Heart left ventricle (tissue), 16 donors: ENCODE results near the gene PNMT. TPM values are rescaled to one million over a fixed set of nuclear protein-coding genes. Genes with fewer than 3 reads are reported as not detected.

Source experiments
- ATAC-seq, 4 donors: fragments of 200-7000 bp; cut with Tn5 transposase; one replicate each; pipeline ENCODE4 v1.9.1; 2020 to 2022; ENCODE audit warnings: moderate library complexity in 4 of 4, mild to moderate bottlenecking in 3 of 4, moderate number of reproducible peaks in 1 of 4
- DNase-seq, 5 donors: peaks; one replicate each; pipeline ENCODE4 v3.0.0-alpha.2; 2020
- H3K27ac ChIP-seq, 12 donors: fragments of 200-600 bp; sonication (generic) in 4 of 12; one replicate each; pipeline versions ENCODE4 v1.5.0 to v1.8.0; 2016 to 2022; ENCODE audit warnings: mild to moderate bottlenecking in 2 of 12
- H3K27me3 ChIP-seq, 9 donors: fragments of 200-600 bp; sonication (generic) in 2 of 9; one replicate each; pipeline versions ENCODE4 v1.5.1 to v1.8.0; 2016 to 2022; ENCODE audit warnings: mild to moderate bottlenecking in 3 of 9
- H3K36me3 ChIP-seq, 9 donors: fragments of 200-600 bp; sonication (generic) in 2 of 9; one replicate each; pipeline versions ENCODE4 v1.5.0 to v1.8.0; 2018 to 2022; ENCODE audit warnings: mild to moderate bottlenecking in 2 of 9
- H3K4me1 ChIP-seq, 12 donors: fragments of 200-600 bp; sonication (generic) in 4 of 12; one replicate each; pipeline versions ENCODE4 v1.5.0 to v1.8.0; 2016 to 2022; ENCODE audit warnings: mild to moderate bottlenecking in 3 of 12
- H3K4me3 ChIP-seq, 12 donors: fragments of 200-600 bp; sonication (generic) in 4 of 12; one replicate each; pipeline versions ENCODE4 v1.5.0 to v1.8.0; 2017 to 2022; ENCODE audit warnings: mild to moderate bottlenecking in 9 of 12, moderate library complexity in 4 of 12
- H3K9me3 ChIP-seq, 12 donors: fragments of 200-600 bp; sonication (generic) in 4 of 12; one replicate each; pipeline versions ENCODE4 v1.5.0 to v1.8.0; 2016 to 2022; ENCODE audit warnings: mild to moderate bottlenecking in 1 of 12
- CTCF ChIP-seq, 12 donors: fragments of 200-600 bp; sonication (generic) in 4 of 12; IDR thresholded peaks; one replicate each; pipeline versions ENCODE4 v1.5.0 to v1.8.0; 2018 to 2022; ENCODE audit warnings: antibody characterized with exemption in 12 of 12, mild to moderate bottlenecking in 5 of 12
- POLR2A ChIP-seq, 2 donors: fragments of 450-650 bp; IDR thresholded peaks; one replicate each; pipeline ENCODE4 v1.6.1; 2017; ENCODE audit warnings: antibody characterized with exemption in 2 of 2, mild to moderate bottlenecking in 2 of 2, moderate library complexity in 2 of 2
- WGBS, 4 donors: extraction: QIAGEN DNeasy Blood & Tissue Kit in 2 of 4; methylation state at CpG; one replicate each; pipeline versions ENCODE4 v1.1.5 to v1.1.7; 2013 to 2018; 5-methylcytosine and 5-hydroxymethylcytosine counted together
- intact Hi-C, 10 donors: fragments of 100-400 bp; cut with DNase I; formaldehyde crosslinking; loops; one replicate each; pipeline versions ENCODE4 v1.11.1 to v1.14.2; 2022
- polyA plus RNA-seq, 2 donors: library from polyadenylated mRNA; stranded (reverse); fragments of 200-250 nt; gene quantifications; one replicate each; pipeline ENCODE4 v1.2.3, GENCODE V29; 2013
- total RNA-seq, 9 donors: library from RNA; depleted of rRNA in 2 of 9; stranded (reverse); fragments of >200 nt in 2 of 9; fragmentation: NEBNext Ultra II Directional in 3 of 9; extraction: Animal tissue kit (Norgen Biotek cat#: 25700) in 3 of 9; gene quantifications; one replicate each; pipeline versions ENCODE4 v1.1.0 to v1.2.4, GENCODE V29; 2016 to 2023
- donor health status: ischemic (EF 13 %, LVEDD 7.1; RV severe dilation, severe dysfunction).
- donor health status: healthy with polysubstance abuse.
- donor health status: DM: no; HTN: yes; CAD: no.
- donor health status: DM: no; HTN: no; CAD: no.
- donor health status: ischemic (EF 25% LVEDD 6.9; RV normal size, moderate dysfunction).
- donor health status: ischemic (EF 25% LVEDD 5.7; RV mildly dilated, moderate dysfunction).
- donor health status: healthy.
- donor health status: DM: yes; HTN: yes; CAD: no.
- donor health status: ischemic (EF 35%, LVEDD 5.7; RV mildly dilated, moderate dysfunction).
- donor health status: nonischemic (EF 11% LVEDD 7.7; RV severe dilation, severe dysfunction).
- donor health status: DM: yes; HTN: yes; CAD: no.
- donor health status: PGD.
- donor health status: ischemic (EF 29% LVEDD 5.4; RV normal size, mild dysfunction).
- donor health status: nonischemic (EF 23%, LVEDD 6.1; RV moderate dilation, normal function).

Gene PNMT
- total and polyA plus RNA-seq, 11 donors = 2.4 to 15.6 (median 6.1) TPM

DNA sequence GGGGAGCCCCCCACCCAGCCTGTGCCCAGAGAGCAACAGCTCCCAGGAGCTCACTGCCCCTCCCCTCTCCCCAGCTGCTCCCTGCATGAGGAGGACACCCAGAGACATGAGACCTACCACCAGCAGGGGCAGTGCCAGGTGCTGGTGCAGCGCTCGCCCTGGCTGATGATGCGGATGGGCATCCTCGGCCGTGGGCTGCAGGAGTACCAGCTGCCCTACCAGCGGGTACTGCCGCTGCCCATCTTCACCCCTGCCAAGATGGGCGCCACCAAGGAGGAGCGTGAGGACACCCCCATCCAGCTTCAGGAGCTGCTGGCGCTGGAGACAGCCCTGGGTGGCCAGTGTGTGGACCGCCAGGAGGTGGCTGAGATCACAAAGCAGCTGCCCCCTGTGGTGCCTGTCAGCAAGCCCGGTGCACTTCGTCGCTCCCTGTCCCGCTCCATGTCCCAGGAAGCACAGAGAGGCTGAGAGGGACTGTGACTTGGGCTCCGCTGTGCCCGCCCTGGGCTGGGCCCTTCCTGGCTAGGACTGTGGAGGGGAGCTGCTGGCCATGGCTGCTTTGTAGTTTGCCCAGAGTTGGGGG is 2.5 kb upstream of the PNMT start:
- peak in 3 of 12 donors; percentile 12 to 21 (median 15) for TF ChIP-seq CTCF (IDR thresholded peaks at IDR 0.05)
- no peak for TF ChIP-seq POLR2A (IDR thresholded peaks at IDR 0.05)
- H3K27me3 ChIP-seq = peaks cover 0 to 34% (median 11%) of the 10 kb centered on the region in 9 donors
- H3K9me3 ChIP-seq = no peaks in the 10 kb centered on the region
- DNase-seq (peak in 2 of 5 donors; percentile 64 to 71), ATAC-seq (peak in 2 of 4 donors; percentile 1 to 15)
- intact Hi-C loops = loop anchor here in 2 of 10 donors (5.0 to 10.0 kb wide), 2 partner anchors 43 to 649 kb away; no protein-coding TSS in a partner anchor
- H3K4me3 ChIP-seq = peak overlapping the region; percentile 50 to 78 (median 64)
- peaks cover 0 to 19% (median 3%) of the 10 kb centered on the region in 9 donors for H3K36me3 ChIP-seq
- H3K27ac ChIP-seq = peak overlapping the region; percentile 85 to 99 (median 96)
- H3K4me1 ChIP-seq = peaks cover 10 to 92% (median 56%) of the 10 kb centered on the region in 12 donors
- WGBS, 4 donors = 30 to 49% (median 38%) methylated on average over 2 to 17 of the region's 17 CpGs

- 21 to 32% (median 25%) methylated on average over 2 of the region's 2 CpGs for WGBS, 4 donors
- H3K36me3 ChIP-seq = peaks cover 0 to 14% (median 0%) of the 10 kb centered on the region in 9 donors
- no peak for DNase-seq
- peaks cover 10 to 92% (median 51%) of the 10 kb centered on the region in 12 donors for H3K4me1 ChIP-seq
- peaks cover 0 to 36% (median 11%) of the 10 kb centered on the region in 9 donors for H3K27me3 ChIP-seq
- TF ChIP-seq CTCF (IDR thresholded peaks at IDR 0.05) (no peak), POLR2A (IDR thresholded peaks at IDR 0.05) (peak in 1 of 2 donors; percentile 45)
- H3K27ac ChIP-seq = peak overlapping the region; percentile 85 to 99 (median 96)
- no peaks in the 10 kb centered on the region for H3K9me3 ChIP-seq
- peak in 2 of 4 donors; percentile 1 to 2 for ATAC-seq
- H3K4me3 ChIP-seq = peak overlapping the region; percentile 50 to 78 (median 64)
- intact Hi-C loops = loop anchor here in 2 of 10 donors (5.0 to 10.0 kb wide), 2 partner anchors 44 to 649 kb away; no protein-coding TSS in a partner anchor
These were observed 2.0 kb upstream of the PNMT start for GRCh38 chr17:39666231-39666600.

GRCh38 chr17:39666601-39667261 is 1.5 kb upstream of the PNMT start:
- Histone ChIP-seq H3K27ac (peak overlapping the region; percentile 85 to 99 (median 96)), H3K36me3 (peaks cover 0 to 9% (median 0%) of the 10 kb centered on the region in 9 donors), H3K4me3 (peak overlapping the region; percentile 50 to 78 (median 64)), H3K4me1 (peaks cover 10 to 92% (median 46%) of the 10 kb centered on the region in 12 donors), H3K27me3 (peaks cover 0 to 40% (median 11%) of the 10 kb centered on the region in 9 donors), H3K9me3 (no peaks in the 10 kb centered on the region)
- DNase-seq (peak; percentile 79 to 92 (median 82)), ATAC-seq (peak; percentile 47 to 61 (median 48))
- 36 to 57% (median 45%) methylated on average over 5 to 11 of the region's 11 CpGs for WGBS, 4 donors
- no peak for TF ChIP-seq POLR2A (IDR thresholded peaks at IDR 0.05)
- TF ChIP-seq CTCF (IDR thresholded peaks at IDR 0.05) = no peak
- intact Hi-C loops = loop anchor here in 2 of 10 donors (5.0 to 10.0 kb wide), 2 partner anchors 44 to 648 kb away; no protein-coding TSS in a partner anchor
